ENCODE results near the gene AAGAB. TPM values are rescaled to one million over a fixed set of nuclear protein-coding genes. Genes with fewer than 3 reads are reported as not detected.

Gene AAGAB
- total and polyA plus RNA-seq, 7 experiments from 2014 or later = 19.5 to 47.8 (median 25.7) TPM

DNA sequence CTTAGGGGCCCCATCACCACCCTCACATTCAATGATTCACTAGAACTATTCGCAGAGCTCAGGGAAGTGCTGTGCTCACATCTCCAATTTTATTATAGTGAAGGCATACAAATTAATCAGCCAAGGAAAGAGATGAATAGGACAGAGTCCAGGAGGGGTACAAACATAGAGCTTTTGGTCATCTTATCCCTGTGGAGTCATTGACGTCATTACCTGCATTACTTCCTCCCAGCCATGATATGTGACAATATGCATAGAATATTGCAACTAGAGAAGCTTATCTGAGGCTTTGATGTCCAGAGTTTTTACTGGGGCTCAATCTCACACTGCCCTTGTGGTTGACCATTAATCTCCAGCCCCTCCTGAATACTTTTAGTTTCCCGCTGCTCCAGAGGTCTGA, 1.6 kb upstream of the AAGAB start:
- no peak for ATAC-seq
- intact Hi-C loops (cut with micrococcal nuclease) = loop anchor here in 1 of 2 donors (10.0 kb wide), 1 partner anchor 289 kb away; the partner anchor contains the start of gene MAP2K5
- ChIA-PET CTCF (interaction anchor here (1.0 to 1.2 kb wide), 2 partner anchors 12 to 16 kb away, joined by 3 read pairs; no protein-coding TSS in a partner anchor), POLR2A (interaction anchor here (1.1 kb wide), 1 partner anchor 187 kb away, joined by 3 read pairs; no protein-coding TSS in a partner anchor)
- no peak overlapping the region for H3K4me3 ChIP-seq (ENCODE audit: low read length)
- peaks cover 4 to 13% of the 10 kb centered on the region in 2 donors for H3K4me1 ChIP-seq (ENCODE audit: control insufficient read depth in 2 of 2, insufficient read depth in 2 of 2, low read length in 2 of 2)
- no peak overlapping the region for H3K27ac ChIP-seq (ENCODE audit: low read depth, low read length)
- peaks cover 0 to under 1% (median 0%) of the 10 kb centered on the region in 5 donors for H3K36me3 Mint-ChIP-seq
- H3K27me3 Mint-ChIP-seq = peaks cover 0 to 25% (median 0%) of the 10 kb centered on the region in 5 donors
- no peaks in the 10 kb centered on the region for H3K9me3 Mint-ChIP-seq
- H3K27ac Mint-ChIP-seq = peak overlapping the region in 8 of 9 donors; percentile 10 to 72 (median 44)
- peak overlapping the region; percentile 56 to 100 (median 90) for H3K4me3 Mint-ChIP-seq
- peaks cover 0 to 6% (median 0%) of the 10 kb centered on the region in 3 experiments for H3K36me3 ChIP-seq (ENCODE audit: control insufficient read depth in 2 of 3, insufficient read depth in 3 of 3, low read length in 3 of 3)
- no peak for DNase-seq
- no peaks in the 10 kb centered on the region for H3K9me3 ChIP-seq (ENCODE audit: control insufficient read depth in 2 of 3, low read length in 3 of 3)
- no peaks in the 10 kb centered on the region for H3K27me3 ChIP-seq (ENCODE audit: control insufficient read depth in 2 of 2, insufficient read depth in 2 of 2, low read length in 2 of 2)
- H3K4me1 Mint-ChIP-seq = peaks cover 24 to 43% (median 33%) of the 10 kb centered on the region in 7 donors

DNA sequence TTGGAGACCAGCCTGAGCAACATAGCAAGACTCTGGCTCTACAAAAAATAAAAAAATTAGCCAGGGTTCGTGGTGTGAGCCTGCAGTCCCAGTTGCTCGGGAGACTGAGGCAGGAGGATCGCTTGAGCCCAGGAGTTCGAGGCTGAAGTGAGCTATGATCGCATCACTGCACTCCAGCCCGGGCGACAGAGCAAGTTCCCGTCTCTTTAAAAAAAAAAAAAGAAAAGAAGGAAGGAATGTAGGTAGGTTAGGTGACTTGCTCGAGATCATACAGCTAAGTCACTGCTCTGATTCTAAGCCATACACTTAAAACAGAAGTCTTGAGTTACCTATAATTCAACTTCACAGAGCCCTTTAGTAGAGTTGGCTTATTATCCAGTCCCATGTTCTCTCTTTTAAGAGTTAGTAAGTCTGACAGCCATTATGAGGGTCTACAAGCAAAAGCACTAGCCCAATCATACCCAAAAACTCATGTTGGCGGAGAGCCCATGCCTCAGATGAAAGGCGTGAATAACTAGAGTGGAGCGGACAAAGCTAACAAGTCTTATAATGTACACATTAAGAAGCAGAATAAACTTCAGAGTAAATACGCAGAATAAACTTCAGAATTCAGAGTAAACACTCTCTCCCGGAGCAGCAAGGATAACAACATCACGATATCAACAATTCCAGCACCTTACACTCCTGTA, 768 bp downstream of the AAGAB start:
- CTCF ChIA-PET = no interaction called here
- peaks cover 4 to 13% of the 10 kb centered on the region in 2 donors for H3K4me1 ChIP-seq (ENCODE audit: control insufficient read depth in 2 of 2, insufficient read depth in 2 of 2, low read length in 2 of 2)
- Mint-ChIP-seq H3K27me3 (peaks cover 0 to 25% (median 0%) of the 10 kb centered on the region in 5 donors), H3K9me3 (no peaks in the 10 kb centered on the region), H3K4me1 (peaks cover 27 to 54% (median 41%) of the 10 kb centered on the region in 7 donors), H3K36me3 (peaks cover 0 to 7% (median 0%) of the 10 kb centered on the region in 5 donors), H3K4me3 (peak overlapping the region; percentile 87 to 100 (median 96)), H3K27ac (peak overlapping the region; percentile 86 to 99 (median 95))
- peaks cover 0 to 6% (median 0%) of the 10 kb centered on the region in 3 experiments for H3K36me3 ChIP-seq (ENCODE audit: control insufficient read depth in 2 of 3, insufficient read depth in 3 of 3, low read length in 3 of 3)
- H3K27me3 ChIP-seq (ENCODE audit: control insufficient read depth in 2 of 2, insufficient read depth in 2 of 2, low read length in 2 of 2) = no peaks in the 10 kb centered on the region
- intact Hi-C loops (cut with micrococcal nuclease) = loop anchor here (1.0 to 10.0 kb wide), 13 partner anchors 12 to 866 kb away; partner anchors contain the start of genes RNU6-1 (in 2 of the 2), C15orf61 (in 1 of the 2), MAP2K1 (in 1 of the 2) and MAP2K5 (in 1 of the 2)
- POLR2A ChIA-PET = interaction anchor here (0.7 to 0.8 kb wide), 3 partner anchors 11 to 130 kb away, joined by 3 read pairs; no protein-coding TSS in a partner anchor
- H3K27ac ChIP-seq (ENCODE audit: low read depth, low read length) = peak overlapping the region; percentile 84
- H3K4me3 ChIP-seq (ENCODE audit: low read length) = peak overlapping the region; percentile 69
- peak in 1 of 9 donors; percentile 2 for DNase-seq
- H3K9me3 ChIP-seq (ENCODE audit: control insufficient read depth in 2 of 3, low read length in 3 of 3) = no peaks in the 10 kb centered on the region
- ATAC-seq = no peak

DNA sequence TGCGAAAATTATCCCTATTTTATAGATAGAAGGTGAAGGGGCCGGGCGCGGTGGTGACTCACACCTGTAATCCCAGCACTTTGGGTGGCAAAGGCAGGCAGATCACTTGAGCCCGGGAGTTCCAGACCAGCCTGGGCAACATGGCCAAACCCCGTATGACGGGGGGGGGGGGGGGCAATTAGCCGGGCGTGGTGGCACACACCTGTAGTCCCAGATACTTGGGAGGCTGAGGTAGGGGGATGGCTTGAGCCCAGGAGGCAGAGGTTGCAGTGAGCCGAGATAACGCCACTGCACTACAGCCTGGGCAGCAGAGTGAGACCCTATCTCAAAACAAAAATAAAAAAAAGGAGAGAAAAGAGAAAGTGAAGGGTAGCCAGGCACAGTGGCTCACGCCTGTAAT, 1.4 kb downstream of the AAGAB start:
- no peak for ATAC-seq
- Histone ChIP-seq H3K36me3 (ENCODE audit: control insufficient read depth in 2 of 3, insufficient read depth in 3 of 3, low read length in 3 of 3) (peaks cover 0 to 6% (median 0%) of the 10 kb centered on the region in 3 experiments), H3K4me3 (ENCODE audit: low read length) (peak overlapping the region; percentile 69), H3K4me1 (ENCODE audit: control insufficient read depth in 2 of 2, insufficient read depth in 2 of 2, low read length in 2 of 2) (peaks cover 4 to 13% of the 10 kb centered on the region in 2 donors), H3K9me3 (ENCODE audit: control insufficient read depth in 2 of 3, low read length in 3 of 3) (no peaks in the 10 kb centered on the region), H3K27ac (ENCODE audit: low read depth, low read length) (peak overlapping the region; percentile 84), H3K27me3 (ENCODE audit: control insufficient read depth in 2 of 2, insufficient read depth in 2 of 2, low read length in 2 of 2) (no peaks in the 10 kb centered on the region)
- intact Hi-C loops (cut with micrococcal nuclease) = loop anchor here (5.0 to 10.0 kb wide), 6 partner anchors 51 to 866 kb away; partner anchors contain the start of genes MAP2K1 (in 1 of the 2) and MAP2K5 (in 1 of the 2)
- ChIA-PET POLR2A (no interaction called here), CTCF (no interaction called here)
- Mint-ChIP-seq H3K27ac (peak overlapping the region; percentile 21 to 97 (median 86)), H3K36me3 (peaks cover 0 to 9% (median 3%) of the 10 kb centered on the region in 5 donors), H3K27me3 (peaks cover 0 to 25% (median 0%) of the 10 kb centered on the region in 5 donors), H3K9me3 (no peaks in the 10 kb centered on the region), H3K4me1 (peaks cover 27 to 56% (median 41%) of the 10 kb centered on the region in 7 donors), H3K4me3 (peak overlapping the region; percentile 87 to 100 (median 96))
- DNase-seq = no peak

DNA sequence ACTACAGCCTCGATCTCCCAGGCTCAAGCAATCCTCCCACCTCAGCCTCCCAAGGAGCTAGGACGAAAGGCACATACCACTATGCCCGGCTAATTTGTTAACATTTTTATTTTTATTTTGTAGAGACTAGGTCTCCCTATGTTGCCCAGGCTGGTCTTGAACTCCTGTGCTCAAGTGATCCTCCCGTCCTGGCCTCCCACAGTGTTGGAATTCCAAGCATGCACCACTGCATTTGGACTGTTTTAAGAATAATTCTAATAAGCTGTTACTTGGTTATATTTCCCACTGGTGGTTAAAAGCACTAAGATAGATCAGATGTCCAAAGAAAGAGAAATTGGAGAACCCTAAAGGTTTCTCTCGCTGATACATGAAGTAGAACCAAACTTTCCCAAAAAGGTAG, 3.1 kb downstream of the AAGAB start:
- Mint-ChIP-seq H3K27ac (no peak overlapping the region), H3K4me1 (peaks cover 29 to 58% (median 44%) of the 10 kb centered on the region in 7 donors), H3K36me3 (peaks cover 0 to 27% (median 19%) of the 10 kb centered on the region in 5 donors), H3K27me3 (peaks cover 0 to 16% (median 0%) of the 10 kb centered on the region in 5 donors), H3K9me3 (peaks cover 0 to 5% (median 2%) of the 10 kb centered on the region in 11 donors), H3K4me3 (no peak overlapping the region)
- Histone ChIP-seq H3K36me3 (ENCODE audit: control insufficient read depth in 2 of 3, insufficient read depth in 3 of 3, low read length in 3 of 3) (peaks cover 0 to 6% (median 0%) of the 10 kb centered on the region in 3 experiments), H3K9me3 (ENCODE audit: control insufficient read depth in 2 of 3, low read length in 3 of 3) (no peaks in the 10 kb centered on the region), H3K4me3 (ENCODE audit: low read length) (no peak overlapping the region), H3K27me3 (ENCODE audit: control insufficient read depth in 2 of 2, insufficient read depth in 2 of 2, low read length in 2 of 2) (no peaks in the 10 kb centered on the region), H3K27ac (ENCODE audit: low read depth, low read length) (no peak overlapping the region), H3K4me1 (ENCODE audit: control insufficient read depth in 2 of 2, insufficient read depth in 2 of 2, low read length in 2 of 2) (peaks cover 4 to 13% of the 10 kb centered on the region in 2 donors)
- ChIA-PET POLR2A (no interaction called here), CTCF (no interaction called here)
- DNase-seq = no peak
- intact Hi-C loops (cut with micrococcal nuclease) = loop anchor here (5.0 to 10.0 kb wide), 6 partner anchors 49 to 864 kb away; partner anchors contain the start of genes MAP2K1 (in 1 of the 2) and MAP2K5 (in 1 of the 2)
- no peak for ATAC-seq

DNA sequence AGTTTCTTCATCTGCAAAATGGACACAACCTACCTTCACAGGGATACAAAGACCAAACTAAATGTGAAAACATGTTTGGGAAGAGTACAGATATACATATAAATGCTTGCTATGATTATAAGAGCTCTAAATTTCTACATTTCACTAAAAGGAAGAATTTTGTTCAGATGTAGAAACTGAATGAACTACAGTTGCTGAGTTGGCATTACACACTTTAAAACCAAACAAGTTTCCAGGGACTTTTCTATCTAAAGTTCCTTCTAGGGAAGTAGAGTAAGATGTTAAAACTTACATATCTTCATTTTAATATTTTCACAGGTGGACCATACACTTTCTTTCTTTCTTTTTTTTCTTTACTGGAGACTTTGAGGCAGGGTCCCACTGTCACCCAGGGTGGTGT, 4.6 kb downstream of the AAGAB start:
- intact Hi-C loops (cut with micrococcal nuclease) = loop anchor here (5.0 to 10.0 kb wide), 6 partner anchors 48 to 863 kb away; partner anchors contain the start of genes MAP2K1 (in 1 of the 2) and MAP2K5 (in 1 of the 2)
- peaks cover 0 to 3% (median 0%) of the 10 kb centered on the region in 5 donors for H3K27me3 Mint-ChIP-seq
- DNase-seq (no peak), ATAC-seq (no peak)
- H3K4me3 Mint-ChIP-seq = no peak overlapping the region
- Histone ChIP-seq H3K4me3 (ENCODE audit: low read length) (no peak overlapping the region), H3K36me3 (ENCODE audit: control insufficient read depth in 2 of 3, insufficient read depth in 3 of 3, low read length in 3 of 3) (peaks cover 0 to 6% (median 0%) of the 10 kb centered on the region in 3 experiments), H3K27ac (ENCODE audit: low read depth, low read length) (no peak overlapping the region), H3K9me3 (ENCODE audit: control insufficient read depth in 2 of 3, low read length in 3 of 3) (no peaks in the 10 kb centered on the region), H3K4me1 (ENCODE audit: control insufficient read depth in 2 of 2, insufficient read depth in 2 of 2, low read length in 2 of 2) (peaks cover under 1 to 9% of the 10 kb centered on the region in 2 donors), H3K27me3 (ENCODE audit: control insufficient read depth in 2 of 2, insufficient read depth in 2 of 2, low read length in 2 of 2) (no peaks in the 10 kb centered on the region)
- CTCF ChIA-PET = interaction anchor here (1.0 kb wide), 1 partner anchor 10 kb away, joined by 6 read pairs; no protein-coding TSS in a partner anchor
- H3K4me1 Mint-ChIP-seq = peaks cover 24 to 58% (median 46%) of the 10 kb centered on the region in 7 donors
- H3K27ac Mint-ChIP-seq = peak overlapping the region in 1 of 9 donors; percentile 36
- POLR2A ChIA-PET = no interaction called here
- peaks cover 0 to 9% (median 2%) of the 10 kb centered on the region in 11 donors for H3K9me3 Mint-ChIP-seq
- H3K36me3 Mint-ChIP-seq = peaks cover 0 to 40% (median 33%) of the 10 kb centered on the region in 5 donors

DNA sequence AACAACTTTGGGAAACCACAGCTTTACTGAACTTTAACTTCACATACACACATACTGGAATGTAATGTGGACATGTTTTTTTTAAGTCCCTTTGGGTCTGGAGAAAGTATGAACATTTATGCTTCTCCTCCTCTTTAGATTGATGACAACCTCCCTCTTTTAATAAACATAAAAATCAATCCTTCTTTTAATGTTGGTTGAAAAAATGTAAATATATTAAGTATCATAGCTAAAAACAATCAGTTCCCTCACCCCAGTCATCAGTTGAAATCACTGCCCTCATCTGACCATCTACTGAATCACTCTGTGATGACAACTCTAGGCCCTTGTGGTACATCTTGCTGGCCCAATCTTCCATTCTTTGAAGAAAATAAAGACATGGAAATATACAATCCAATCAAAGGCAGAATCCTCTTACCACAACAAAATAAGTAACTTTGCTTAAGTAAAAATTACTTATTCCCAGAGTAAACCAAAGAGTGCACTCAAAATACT, 6.4 kb downstream of the AAGAB start:
- Histone ChIP-seq H3K27ac (ENCODE audit: low read depth, low read length) (no peak overlapping the region), H3K36me3 (ENCODE audit: control insufficient read depth in 2 of 3, insufficient read depth in 3 of 3, low read length in 3 of 3) (no peaks in the 10 kb centered on the region), H3K4me1 (ENCODE audit: control insufficient read depth in 2 of 2, insufficient read depth in 2 of 2, low read length in 2 of 2) (peaks cover 0 to under 1% of the 10 kb centered on the region in 2 donors), H3K9me3 (ENCODE audit: control insufficient read depth in 2 of 3, low read length in 3 of 3) (no peaks in the 10 kb centered on the region), H3K27me3 (ENCODE audit: control insufficient read depth in 2 of 2, insufficient read depth in 2 of 2, low read length in 2 of 2) (no peaks in the 10 kb centered on the region), H3K4me3 (ENCODE audit: low read length) (no peak overlapping the region)
- Mint-ChIP-seq H3K9me3 (peaks cover 0 to 9% (median 2%) of the 10 kb centered on the region in 11 donors), H3K4me3 (no peak overlapping the region), H3K4me1 (peaks cover 15 to 64% (median 47%) of the 10 kb centered on the region in 7 donors), H3K27me3 (no peaks in the 10 kb centered on the region), H3K36me3 (peaks cover 0 to 41% (median 35%) of the 10 kb centered on the region in 5 donors), H3K27ac (peak overlapping the region in 1 of 9 donors; percentile 58)
- ChIA-PET POLR2A (no interaction called here), CTCF (no interaction called here)
- DNase-seq (no peak), ATAC-seq (no peak)
- intact Hi-C loops (cut with micrococcal nuclease) = no loop called here

All from naive thymus-derived CD4-positive, alpha-beta T cell (primary cell).